CD4-positive, CD25-positive, alpha-beta regulatory T cell (primary cell): ENCODE results near the gene EXOC3. TPM values are rescaled to one million over a fixed set of nuclear protein-coding genes. Genes with fewer than 3 reads are reported as not detected.

ENCODE experiments used
- polyA plus RNA-seq, 4 donors: library from polyadenylated mRNA; unstranded; fragments of 300-500 nt; fragmentation: Illumina TruSeq; gene quantifications; one replicate each; pipeline ENCODE4 v1.2.3, GENCODE V29; 2021
- total RNA-seq: library from RNA; stranded (reverse); gene quantifications from one replicate; pipeline ENCODE4 v1.2.3, GENCODE V29; 2022

EXOC3 gene
- total and polyA plus RNA-seq, 5 donors from 2014 or later: 23.3 to 95.4 (median 37.0) TPM

Other genes with a start within 250 kb of the EXOC3 start
- gene CCDC127, start 225.0 kb upstream of the EXOC3 start, total RNA-seq: 4.0 TPM
- 1 to 10 TPM; 3.2 to 5.7 (median 4.4) TPM for gene CCDC127, start 225.0 kb upstream of the EXOC3 start, polyA plus RNA-seq
- 246 TPM for gene SDHA, start 224.9 kb upstream of the EXOC3 start, total RNA-seq
- gene SDHA, start 224.9 kb upstream of the EXOC3 start, polyA plus RNA-seq: 100 to 1,000 TPM; 211 to 290 (median 229) TPM
- 55.3 TPM for gene PDCD6, start 171.5 kb upstream of the EXOC3 start, total RNA-seq
- gene PDCD6, start 171.5 kb upstream of the EXOC3 start, polyA plus RNA-seq: 100 to 1,000 TPM; 218 to 245 (median 231) TPM
- 4.5 TPM for gene AHRR, start 121.5 kb upstream of the EXOC3 start, total RNA-seq
- gene AHRR, start 121.5 kb upstream of the EXOC3 start, polyA plus RNA-seq: under 1 TPM; 0.20 to 0.82 (median 0.62) TPM
- 2.0 TPM for gene SLC9A3, start 81.3 kb downstream of the EXOC3 start, total RNA-seq
- gene SLC9A3, start 81.3 kb downstream of the EXOC3 start, polyA plus RNA-seq: 1 to 10 TPM; 2.6 to 3.1 (median 2.9) TPM
- gene CEP72, start 169.2 kb downstream of the EXOC3 start, total RNA-seq: 12.3 TPM
- 1 to 10 TPM; 3.2 to 5.2 (median 3.8) TPM for gene CEP72, start 169.2 kb downstream of the EXOC3 start, polyA plus RNA-seq